Sigmoid colon (tissue), 7 donors: Measurements from ENCODE around the gene LPIN3. TPM values are rescaled to one million over a fixed set of nuclear protein-coding genes. Genes with fewer than 3 reads are reported as not detected.
A peak's percentile ranks its signal among the peaks of the same experiment; 100 is the strongest.

ENCODE experiments used
- DNase-seq: peaks from one replicate; pipeline ENCODE4 v3.0.0-alpha.2; 2019
- H3K27ac ChIP-seq, 4 donors: fragments of 200-600 bp; sonication (generic); one replicate each; pipeline ENCODE4 v1.5.1; 2016 to 2019; ENCODE audit warnings: mild to moderate bottlenecking in 1 of 4
- H3K27me3 ChIP-seq, 3 donors: fragments of 200-600 bp; sonication (generic); one replicate each; pipeline ENCODE4 v1.5.1; 2019; ENCODE audit warnings: mild to moderate bottlenecking in 1 of 3
- H3K36me3 ChIP-seq, 4 donors: fragments of 200-600 bp; sonication (generic); one replicate each; pipeline ENCODE4 v1.5.1; 2016 to 2019
- H3K4me1 ChIP-seq, 4 donors: fragments of 200-600 bp; sonication (generic); one replicate each; pipeline ENCODE4 v1.5.1; 2017 to 2019
- H3K4me3 ChIP-seq, 4 donors: fragments of 200-600 bp; sonication (generic); one replicate each; pipeline ENCODE4 v1.5.1; 2017 to 2019; ENCODE audit warnings: mild to moderate bottlenecking in 2 of 4, moderate library complexity in 1 of 4
- H3K9me3 ChIP-seq, 4 donors: fragments of 200-600 bp in 3 of 4; sonication (generic) in 3 of 4; one replicate each; pipeline versions ENCODE4 v1.5.1 to v1.6.1; 2013 to 2019
- EP300 ChIP-seq, 4 donors: sonication (generic); formaldehyde crosslinking; IDR thresholded peaks; one replicate each; pipeline ENCODE4 v1.6.1; 2017; ENCODE audit warnings: antibody characterized with exemption in 4 of 4
- POLR2A ChIP-seq, 2 donors: fragments of 450-650 bp; IDR thresholded peaks; one replicate each; pipeline ENCODE4 v1.6.1; 2016; ENCODE audit warnings: antibody characterized with exemption in 2 of 2, mild to moderate bottlenecking in 2 of 2, moderate library complexity in 2 of 2
- POLR2AphosphoS5 ChIP-seq, 4 donors: sonication (generic); formaldehyde crosslinking; IDR thresholded peaks; one replicate each; pipeline ENCODE4 v1.6.1; 2017; ENCODE audit warnings: antibody characterized with exemption in 4 of 4
- WGBS, 2 donors: extraction: QIAGEN DNeasy Blood & Tissue Kit; methylation state at CpG; one replicate each; pipeline ENCODE4 v1.1.7; 2013; 5-methylcytosine and 5-hydroxymethylcytosine counted together
- intact Hi-C: fragments of 100-400 bp; cut with DNase I; formaldehyde crosslinking; loops from one replicate; pipeline ENCODE4 v1.15.1; 2023
- polyA plus RNA-seq, 3 donors: library from polyadenylated mRNA; stranded (reverse); fragments of 200-250 nt; gene quantifications; one replicate each; pipeline ENCODE4 v1.2.3, GENCODE V29; 2013
- total RNA-seq, 4 donors: library from RNA; depleted of rRNA; stranded (reverse); fragments of >200 nt; gene quantifications; one replicate each; pipeline ENCODE4 v1.1.0, GENCODE V29; 2016
- TF ChIP-seq, protein P1 (sequence below), 4 experiments: fragments of 450-650 bp in 3 of 4; fragments of 200-600 bp in 1 of 4; IDR thresholded peaks; one replicate each; pipeline ENCODE4 v1.5.1; 2016 to 2019; ENCODE audit warnings: antibody characterized with exemption in 4 of 4, mild to moderate bottlenecking in 3 of 4, moderate library complexity in 2 of 4
- donor health status: healthy with polysubstance abuse.
- donor health status: Bipolar disorder and iron deficiency.
- donor health status: healthy.

Gene LPIN3
- total and polyA plus RNA-seq, 7 donors: 6.7 to 50.9 (median 12.3) TPM

DNA sequence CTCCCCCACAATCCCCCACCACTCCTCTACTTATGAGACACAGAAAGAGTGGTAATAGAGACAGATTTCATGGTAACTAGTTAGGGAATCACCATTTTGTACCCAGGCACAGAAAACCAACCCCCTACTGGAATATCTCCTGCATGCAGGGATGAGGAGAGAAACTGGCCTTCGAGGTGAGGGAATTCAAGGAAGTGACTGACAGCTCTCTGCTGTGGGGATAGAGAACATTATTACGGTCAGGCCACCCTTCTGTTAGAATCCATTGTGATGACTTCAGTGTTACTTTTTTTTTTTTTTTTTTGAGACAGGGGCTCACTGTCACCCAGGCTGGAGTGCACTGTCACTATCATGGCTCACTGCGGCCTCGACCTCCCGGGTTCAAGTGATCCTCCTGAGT, 13.4 kb upstream of the LPIN3 start:
- Histone ChIP-seq H3K27ac (no peak overlapping the region), H3K36me3 (no peaks in the 10 kb centered on the region), H3K4me1 (peaks cover 0 to 20% (median 16%) of the 10 kb centered on the region in 4 donors), H3K27me3 (no peaks in the 10 kb centered on the region), H3K9me3 (no peaks in the 10 kb centered on the region), H3K4me3 (no peak overlapping the region)
- TF ChIP-seq POLR2AphosphoS5 (IDR thresholded peaks at IDR 0.05) (no peak), POLR2A (IDR thresholded peaks at IDR 0.05) (no peak), EP300 (IDR thresholded peaks at IDR 0.05) (no peak)
- TF ChIP-seq, protein P1, sequence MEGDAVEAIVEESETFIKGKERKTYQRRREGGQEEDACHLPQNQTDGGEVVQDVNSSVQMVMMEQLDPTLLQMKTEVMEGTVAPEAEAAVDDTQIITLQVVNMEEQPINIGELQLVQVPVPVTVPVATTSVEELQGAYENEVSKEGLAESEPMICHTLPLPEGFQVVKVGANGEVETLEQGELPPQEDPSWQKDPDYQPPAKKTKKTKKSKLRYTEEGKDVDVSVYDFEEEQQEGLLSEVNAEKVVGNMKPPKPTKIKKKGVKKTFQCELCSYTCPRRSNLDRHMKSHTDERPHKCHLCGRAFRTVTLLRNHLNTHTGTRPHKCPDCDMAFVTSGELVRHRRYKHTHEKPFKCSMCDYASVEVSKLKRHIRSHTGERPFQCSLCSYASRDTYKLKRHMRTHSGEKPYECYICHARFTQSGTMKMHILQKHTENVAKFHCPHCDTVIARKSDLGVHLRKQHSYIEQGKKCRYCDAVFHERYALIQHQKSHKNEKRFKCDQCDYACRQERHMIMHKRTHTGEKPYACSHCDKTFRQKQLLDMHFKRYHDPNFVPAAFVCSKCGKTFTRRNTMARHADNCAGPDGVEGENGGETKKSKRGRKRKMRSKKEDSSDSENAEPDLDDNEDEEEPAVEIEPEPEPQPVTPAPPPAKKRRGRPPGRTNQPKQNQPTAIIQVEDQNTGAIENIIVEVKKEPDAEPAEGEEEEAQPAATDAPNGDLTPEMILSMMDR (IDR thresholded peaks at IDR 0.05): no peak
- intact Hi-C loops: no loop called here
- 83 to 89% methylated on average over 5 of the region's 5 CpGs for WGBS, 2 donors
- DNase-seq: no peak

DNA sequence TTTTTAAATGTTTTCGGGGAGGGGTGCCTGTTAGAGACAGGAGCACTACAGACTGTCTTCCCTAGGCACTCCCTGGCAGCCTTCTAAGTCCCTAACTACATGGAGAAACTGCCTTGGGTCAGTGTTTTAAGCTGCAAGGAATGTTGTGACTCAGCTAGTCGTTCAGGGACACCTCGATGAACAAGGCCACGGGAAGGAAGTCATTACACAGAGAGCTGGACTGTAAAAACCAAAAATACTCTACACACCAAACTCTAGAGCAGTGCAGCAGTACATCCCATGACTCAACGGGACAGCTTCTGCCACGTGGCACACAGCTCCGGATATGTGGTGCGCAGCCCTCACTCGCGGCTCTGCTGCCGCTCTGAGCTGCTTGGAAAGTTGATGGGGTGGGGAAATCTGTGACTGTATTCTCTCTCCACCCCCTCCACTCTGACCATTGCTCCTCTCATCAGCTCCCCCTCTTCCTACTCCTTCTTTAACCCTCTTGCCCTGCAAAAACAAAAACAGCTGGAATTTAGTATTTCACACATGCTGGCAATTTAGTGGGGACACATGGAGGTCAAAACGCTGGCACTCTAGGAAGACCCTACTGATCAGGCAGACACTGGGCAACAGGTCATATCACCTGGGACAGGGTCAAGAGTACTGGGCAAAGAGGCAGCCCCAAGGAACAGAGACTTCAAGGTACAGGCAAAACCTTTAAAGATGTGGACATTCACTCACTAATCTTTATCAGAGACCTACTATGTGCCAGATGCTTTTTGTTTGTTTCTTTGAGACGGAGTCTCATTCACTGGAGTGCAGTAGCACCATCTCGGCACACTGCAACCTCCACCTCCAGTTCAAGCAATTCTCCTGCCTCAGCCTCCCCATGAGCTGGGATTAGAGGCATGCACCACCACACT, 10.9 kb upstream of the LPIN3 start:
- peak; percentile 94 for DNase-seq
- intact Hi-C loops: no loop called here
- Histone ChIP-seq H3K4me3 (peak overlapping the region in 1 of 4 donors; percentile 8), H3K9me3 (no peaks in the 10 kb centered on the region), H3K36me3 (no peaks in the 10 kb centered on the region), H3K27ac (peak overlapping the region; percentile 73 to 88 (median 80)), H3K27me3 (no peaks in the 10 kb centered on the region), H3K4me1 (peaks cover 0 to 20% (median 16%) of the 10 kb centered on the region in 4 donors)
- TF ChIP-seq POLR2AphosphoS5 (IDR thresholded peaks at IDR 0.05): peak; percentile 51 to 89 (median 66)
- TF ChIP-seq POLR2A (IDR thresholded peaks at IDR 0.05): peak in 1 of 2 donors; percentile 9
- TF ChIP-seq EP300 (IDR thresholded peaks at IDR 0.05): peak in 1 of 4 donors; percentile 78
- TF ChIP-seq, protein P1 (IDR thresholded peaks at IDR 0.05): no peak
- WGBS, 2 donors: 38 to 62% methylated on average over 14 of the region's 14 CpGs

DNA sequence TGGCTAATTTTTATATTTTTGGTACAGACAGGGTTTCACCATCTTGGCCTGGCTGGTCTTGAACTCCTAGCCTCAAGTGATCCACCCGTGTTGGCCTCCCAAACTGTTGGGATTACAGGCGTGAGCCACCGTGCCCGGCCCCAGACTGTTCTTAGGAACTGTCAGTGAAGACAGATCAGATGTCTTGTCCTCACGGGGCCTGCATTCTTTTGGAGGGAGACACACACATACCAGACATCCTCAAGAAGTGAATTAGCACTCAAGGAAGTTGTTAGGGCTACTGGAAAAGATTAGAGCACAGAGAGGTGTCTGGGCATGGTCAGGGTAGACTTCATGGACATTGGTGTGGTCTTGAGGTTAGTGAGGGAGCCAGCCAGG, 10.3 kb upstream of the LPIN3 start:
- intact Hi-C loops: no loop called here
- H3K27ac ChIP-seq: peak overlapping the region; percentile 73 to 88 (median 80)
- WGBS, 2 donors: 83 to 94% methylated on average over 5 of the region's 5 CpGs
- no peak for TF ChIP-seq POLR2A (IDR thresholded peaks at IDR 0.05)
- no peak for TF ChIP-seq EP300 (IDR thresholded peaks at IDR 0.05)
- TF ChIP-seq POLR2AphosphoS5 (IDR thresholded peaks at IDR 0.05): no peak
- no peaks in the 10 kb centered on the region for H3K27me3 ChIP-seq
- H3K4me1 ChIP-seq: peaks cover 0 to 20% (median 16%) of the 10 kb centered on the region in 4 donors
- no peaks in the 10 kb centered on the region for H3K36me3 ChIP-seq
- no peaks in the 10 kb centered on the region for H3K9me3 ChIP-seq
- no peak for DNase-seq
- no peak overlapping the region for H3K4me3 ChIP-seq

DNA sequence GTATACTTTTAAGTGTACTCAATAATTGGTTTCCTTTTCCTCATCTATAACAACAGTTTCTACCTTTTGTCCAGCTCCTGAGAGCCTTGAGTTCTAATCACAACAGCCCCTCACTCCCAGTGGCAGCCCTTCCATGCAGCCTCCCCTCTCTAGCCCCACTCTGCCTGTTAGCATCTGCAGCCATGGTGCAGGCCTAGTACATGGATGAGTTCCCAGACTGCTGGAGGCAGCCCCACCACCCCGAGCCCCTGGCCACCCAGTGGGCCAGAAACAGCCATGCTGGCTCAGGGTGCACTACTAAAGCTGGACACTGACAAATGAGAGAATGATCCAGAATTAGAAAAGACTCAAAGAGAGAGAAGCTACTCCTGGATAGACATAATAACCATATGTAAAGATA, 9.7 kb upstream of the LPIN3 start:
- no peaks in the 10 kb centered on the region for H3K9me3 ChIP-seq
- H3K27me3 ChIP-seq: no peaks in the 10 kb centered on the region
- intact Hi-C loops: no loop called here
- DNase-seq: no peak
- H3K36me3 ChIP-seq: no peaks in the 10 kb centered on the region
- no peak overlapping the region for H3K4me3 ChIP-seq
- TF ChIP-seq POLR2A (IDR thresholded peaks at IDR 0.05): no peak
- TF ChIP-seq, protein P1 (IDR thresholded peaks at IDR 0.05): no peak
- TF ChIP-seq POLR2AphosphoS5 (IDR thresholded peaks at IDR 0.05): no peak
- TF ChIP-seq EP300 (IDR thresholded peaks at IDR 0.05): no peak
- 85 to 92% methylated on average over 1 of the region's 1 CpG for WGBS, 2 donors
- peaks cover 0 to 20% (median 16%) of the 10 kb centered on the region in 4 donors for H3K4me1 ChIP-seq
- no peak overlapping the region for H3K27ac ChIP-seq

DNA sequence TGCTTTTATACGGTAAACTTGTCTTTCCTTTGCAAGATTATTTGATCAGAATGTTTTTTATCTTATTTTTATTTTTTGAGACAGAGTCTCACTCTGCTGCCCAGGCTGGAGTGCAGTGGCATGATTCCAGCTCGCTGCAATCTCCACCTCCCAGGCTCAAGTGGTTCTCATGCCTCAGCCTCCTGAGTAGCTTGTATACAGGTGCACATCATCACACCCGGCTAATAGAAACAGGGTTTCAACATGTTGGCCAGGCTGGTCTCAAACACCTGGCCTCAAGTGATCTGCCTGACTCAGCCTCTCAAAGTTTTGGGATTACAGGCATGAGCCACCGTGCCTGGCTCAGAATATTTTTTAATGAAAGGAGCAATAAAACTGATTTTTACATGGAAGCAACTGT, 8.9 kb upstream of the LPIN3 start:
- Histone ChIP-seq H3K4me3 (no peak overlapping the region), H3K36me3 (no peaks in the 10 kb centered on the region), H3K9me3 (no peaks in the 10 kb centered on the region), H3K27me3 (no peaks in the 10 kb centered on the region), H3K27ac (no peak overlapping the region), H3K4me1 (peaks cover 0 to 20% (median 16%) of the 10 kb centered on the region in 4 donors)
- TF ChIP-seq EP300 (IDR thresholded peaks at IDR 0.05) (no peak), POLR2A (IDR thresholded peaks at IDR 0.05) (no peak)
- DNase-seq: no peak
- intact Hi-C loops: no loop called here
- 87 to 90% methylated on average over 4 of the region's 4 CpGs for WGBS, 2 donors
